NCI-H1092 (cell line): ENCODE data around the gene FAM20C.
"Not testable (repeated sequence)": the region's sequence is repeated elsewhere in the genome, so short reads cannot be mapped to it uniquely, and the experiment has no call there.

Source experiments
- DNase-seq: peaks from one replicate; lab custom pipeline; 2025; lab: John Stamatoyannopoulos, UW

The FAM20C gene

DNA sequence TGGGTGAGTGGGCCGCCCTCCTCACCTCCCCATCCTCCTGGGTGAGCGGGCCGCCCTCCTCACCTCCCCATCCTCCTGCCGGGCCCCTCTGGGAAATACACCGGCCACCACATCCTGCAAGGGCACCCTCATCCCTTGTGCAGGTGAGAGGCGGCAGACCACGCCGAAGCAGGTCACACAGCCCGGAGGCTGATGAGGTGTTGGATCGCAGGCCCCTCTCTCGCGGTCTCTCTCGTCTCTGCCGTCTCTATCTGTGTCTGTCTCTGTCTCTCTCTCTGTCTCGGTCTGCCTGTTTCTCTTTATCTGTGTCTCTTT is 66.8 kb downstream of the FAM20C start:
- DNase-seq = no peak

GRCh38 chr7:259751-260405 is 67.5 kb downstream of the FAM20C start:
- DNase-seq = no peak

DNA sequence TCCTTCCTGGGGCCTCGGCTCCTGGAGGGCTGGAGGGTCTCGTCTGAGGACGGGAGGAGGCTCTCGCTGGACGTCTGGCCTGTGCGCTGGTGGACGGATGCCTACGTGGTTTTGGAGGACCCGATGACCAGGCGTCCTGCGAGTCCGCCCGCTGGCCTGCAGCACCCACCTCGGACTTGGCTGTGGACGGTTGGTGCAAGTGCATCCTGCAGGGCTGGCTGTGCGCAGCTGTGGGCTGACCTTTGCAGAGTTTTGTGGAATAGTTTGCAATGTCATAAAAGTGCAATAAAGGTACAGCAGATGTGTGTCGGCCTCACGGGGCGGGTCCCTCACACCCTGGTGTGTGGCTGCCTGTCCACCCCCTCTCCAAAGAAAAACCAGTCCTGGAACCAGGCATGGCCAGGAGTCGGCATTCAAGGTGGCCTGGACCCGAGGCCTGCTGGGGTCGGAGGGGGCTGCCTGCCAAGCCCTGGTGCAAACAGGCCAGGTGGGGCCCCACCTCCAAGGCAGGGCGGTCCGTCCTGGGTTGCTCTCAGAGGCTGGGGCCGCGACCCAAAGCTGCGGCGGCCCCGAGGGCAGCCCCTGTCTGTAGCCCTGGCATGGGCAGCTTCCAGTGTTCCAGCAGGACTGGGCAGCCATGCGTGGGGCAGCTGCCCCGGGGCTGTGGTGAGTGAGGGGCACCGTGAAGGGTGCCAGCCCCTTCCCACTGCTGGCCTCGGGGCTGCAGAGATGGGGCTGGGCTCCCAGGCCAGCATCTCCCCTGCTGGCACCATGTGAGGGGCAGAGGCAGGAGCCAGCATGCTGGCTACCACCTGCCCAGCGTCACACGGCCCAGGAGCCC is 68.3 kb downstream of the FAM20C start:
- DNase-seq = no peak

GRCh38 chr7:261341-262250 is 69.2 kb downstream of the FAM20C start:
- no peak for DNase-seq

GRCh38 chr7:262251-262572 is 69.8 kb downstream of the FAM20C start:
- no peak for DNase-seq

DNA sequence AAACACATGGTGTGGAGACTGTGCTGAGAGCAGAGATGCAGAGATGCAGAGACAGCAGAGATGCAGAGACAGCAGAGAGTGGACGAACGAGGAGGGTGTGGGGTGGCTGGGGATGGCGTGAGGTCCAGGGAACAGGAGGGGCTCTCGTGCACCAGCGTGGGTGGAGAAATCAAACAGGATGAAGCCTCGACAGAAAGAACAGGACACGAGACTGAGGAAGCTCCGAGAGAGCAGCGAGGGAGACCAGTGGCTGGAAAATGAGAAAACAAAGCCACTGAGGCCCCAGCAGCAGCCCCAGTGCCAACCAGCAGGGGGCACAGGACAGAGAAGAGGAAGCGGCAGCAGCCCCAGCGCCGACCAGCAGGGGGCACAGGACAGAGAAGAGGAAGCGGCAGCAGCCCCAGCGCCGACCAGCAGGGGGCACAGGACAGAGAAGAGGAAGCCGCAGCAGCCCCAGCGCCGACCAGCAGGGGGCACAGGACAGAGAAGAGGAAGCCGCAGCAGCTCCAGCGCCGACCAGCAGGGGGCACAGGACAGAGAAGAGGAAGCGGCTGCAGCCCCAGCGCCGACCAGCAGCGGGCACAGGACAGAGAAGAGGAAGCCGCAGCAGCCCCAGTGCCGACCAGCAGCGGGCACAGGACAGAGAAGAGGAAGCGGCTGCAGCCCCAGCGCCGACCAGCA is 70.4 kb downstream of the FAM20C start:
- DNase-seq = not testable (repeated sequence)

DNA sequence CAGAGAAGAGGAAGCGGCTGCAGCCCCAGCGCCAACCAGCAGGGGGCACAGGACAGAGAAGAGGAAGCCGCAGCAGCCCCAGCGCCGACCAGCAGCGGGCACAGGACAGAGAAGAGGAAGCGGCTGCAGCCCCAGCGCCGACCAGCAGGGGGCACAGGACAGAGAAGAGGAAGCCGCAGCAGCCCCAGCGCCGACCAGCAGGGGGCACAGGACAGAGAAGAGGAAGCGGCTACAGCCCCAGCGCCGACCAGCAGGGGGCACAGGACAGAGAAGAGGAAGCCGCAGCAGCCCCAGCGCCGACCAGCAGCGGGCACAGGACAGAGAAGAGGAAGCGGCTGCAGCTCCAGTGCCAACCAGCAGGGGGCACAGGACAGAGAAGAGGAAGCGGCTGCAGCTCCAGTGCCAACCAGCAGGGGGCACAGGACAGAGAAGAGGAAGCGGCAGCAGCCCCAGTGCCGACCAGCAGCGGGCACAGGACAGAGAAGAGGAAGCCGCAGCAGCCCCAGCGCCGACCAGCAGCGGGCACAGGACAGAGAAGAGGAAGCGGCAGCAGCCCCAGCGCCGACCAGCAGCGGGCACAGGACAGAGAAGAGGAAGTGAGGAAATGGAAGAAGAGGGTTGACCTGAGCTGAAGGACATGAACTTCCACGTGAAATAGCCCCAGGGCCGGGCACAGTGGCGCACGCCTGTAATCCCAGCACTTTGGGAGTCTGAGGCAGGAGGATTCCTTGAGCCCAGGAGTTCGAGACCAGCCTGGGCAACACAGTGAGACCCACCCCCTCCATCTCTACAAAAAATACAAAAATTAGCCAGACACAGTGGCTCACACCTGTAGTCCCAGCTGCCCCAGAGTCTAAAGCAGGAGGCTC is 71.3 kb downstream of the FAM20C start:
- DNase-seq = not testable (repeated sequence)

DNA sequence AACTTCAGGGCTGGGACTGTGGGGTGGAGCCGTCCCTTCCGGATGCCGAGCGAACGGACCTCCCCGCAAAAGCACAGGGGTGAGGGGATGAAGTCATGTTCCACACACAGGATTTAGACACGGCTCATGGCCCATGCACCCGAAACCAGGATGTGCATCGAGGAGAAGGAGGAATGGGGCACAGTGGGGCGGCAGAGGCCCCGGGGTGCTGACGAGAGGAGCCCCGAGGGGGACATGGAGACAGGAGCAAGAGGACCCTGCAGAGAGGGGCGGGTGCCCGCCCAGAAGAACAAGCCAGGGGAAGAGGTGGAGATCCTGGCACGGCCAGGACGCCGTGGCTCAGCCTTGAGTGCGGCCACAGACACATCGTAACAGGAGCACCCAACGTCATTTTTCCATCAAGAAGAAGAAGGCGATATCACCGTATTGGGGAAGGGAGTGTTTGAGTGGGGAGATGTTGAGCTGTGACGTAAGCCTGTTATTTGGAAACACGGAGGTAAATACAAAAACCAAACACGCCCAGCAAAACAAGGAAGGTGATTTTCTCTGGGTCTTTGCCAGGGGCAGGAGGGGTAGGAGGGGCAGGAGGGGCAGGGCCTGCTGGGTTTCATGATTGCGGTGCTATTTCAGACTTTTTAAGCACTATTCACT is 72.3 kb downstream of the FAM20C start:
- DNase-seq = peak; percentile 15

DNA sequence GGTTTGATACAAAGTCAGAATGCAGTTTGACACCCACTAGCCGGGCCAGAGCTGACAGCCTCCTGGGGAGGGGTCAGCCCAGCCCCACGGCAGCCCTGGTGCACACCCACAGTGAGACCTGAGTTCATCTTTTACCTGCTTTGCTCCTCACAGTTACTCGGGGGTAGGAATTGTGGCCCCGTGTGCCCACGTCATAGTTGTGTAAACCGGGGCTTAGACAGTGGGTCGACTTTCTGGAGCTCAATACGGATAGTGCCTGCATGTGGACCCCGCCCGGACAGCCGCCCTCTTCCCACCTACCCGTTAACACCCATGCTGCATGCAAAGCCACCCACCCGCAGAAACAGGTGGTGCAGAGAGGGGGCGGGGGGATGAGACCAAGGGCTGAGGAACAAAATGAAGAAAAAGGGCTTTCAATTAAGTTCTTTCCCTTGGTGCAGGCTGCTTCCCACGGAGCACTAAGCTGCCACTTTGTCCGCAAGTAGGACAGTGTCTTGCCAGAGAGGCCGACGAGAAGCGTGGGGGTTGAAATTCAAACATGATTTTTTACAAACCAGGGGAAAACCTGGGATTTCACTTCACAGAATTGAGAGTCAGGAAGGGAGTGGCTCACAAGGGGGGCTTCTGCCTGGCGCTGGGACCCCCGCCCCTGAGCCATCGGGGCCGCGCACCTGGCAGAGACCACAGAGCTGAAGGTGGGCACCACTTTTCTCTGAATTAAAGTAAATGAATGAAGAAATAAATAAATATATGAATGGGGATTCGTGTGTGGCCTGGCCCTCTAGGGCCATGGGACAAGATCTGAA is 73.0 kb downstream of the FAM20C start:
- no peak for DNase-seq

DNA sequence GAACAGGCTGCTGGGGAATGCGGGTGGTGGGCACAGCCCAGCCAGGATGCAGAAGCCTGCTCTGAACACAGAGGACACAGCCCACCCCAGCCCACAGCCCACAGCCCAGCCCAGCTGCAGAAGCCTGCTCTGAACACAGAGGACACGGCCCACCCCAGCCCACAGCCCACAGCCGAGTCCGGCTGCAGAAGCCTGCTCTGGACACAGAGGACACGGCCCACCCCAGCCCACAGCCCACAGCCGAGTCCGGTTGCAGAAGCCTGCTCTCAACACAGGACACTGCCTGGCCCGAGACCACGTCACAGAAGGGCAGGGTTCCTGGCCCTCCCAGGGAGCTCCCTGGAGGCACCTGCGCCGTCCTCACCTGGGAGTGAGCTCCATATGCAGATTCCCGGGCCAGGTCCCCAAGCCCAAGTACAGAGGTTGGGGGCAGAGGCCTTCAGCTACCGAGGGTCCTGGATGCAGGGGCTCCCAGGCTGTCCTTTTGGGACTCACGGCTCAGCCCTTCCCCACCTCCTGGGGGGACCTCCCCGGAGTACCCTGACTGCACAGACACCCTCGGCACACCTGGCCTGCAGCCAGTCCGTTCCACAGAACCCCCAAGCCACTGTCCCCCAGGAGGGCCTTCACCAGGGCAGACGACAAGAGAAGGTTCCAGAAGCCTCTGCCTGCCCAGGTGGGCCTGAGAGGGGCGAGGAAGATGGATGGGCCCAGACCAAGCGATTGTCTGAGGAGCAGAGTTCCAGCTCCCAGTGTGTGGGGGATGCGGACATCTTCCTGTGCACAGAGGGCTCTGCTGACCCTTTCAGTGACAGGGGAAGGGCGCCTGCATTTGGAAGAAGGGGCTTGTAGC is 73.9 kb downstream of the FAM20C start:
- no peak for DNase-seq

DNA sequence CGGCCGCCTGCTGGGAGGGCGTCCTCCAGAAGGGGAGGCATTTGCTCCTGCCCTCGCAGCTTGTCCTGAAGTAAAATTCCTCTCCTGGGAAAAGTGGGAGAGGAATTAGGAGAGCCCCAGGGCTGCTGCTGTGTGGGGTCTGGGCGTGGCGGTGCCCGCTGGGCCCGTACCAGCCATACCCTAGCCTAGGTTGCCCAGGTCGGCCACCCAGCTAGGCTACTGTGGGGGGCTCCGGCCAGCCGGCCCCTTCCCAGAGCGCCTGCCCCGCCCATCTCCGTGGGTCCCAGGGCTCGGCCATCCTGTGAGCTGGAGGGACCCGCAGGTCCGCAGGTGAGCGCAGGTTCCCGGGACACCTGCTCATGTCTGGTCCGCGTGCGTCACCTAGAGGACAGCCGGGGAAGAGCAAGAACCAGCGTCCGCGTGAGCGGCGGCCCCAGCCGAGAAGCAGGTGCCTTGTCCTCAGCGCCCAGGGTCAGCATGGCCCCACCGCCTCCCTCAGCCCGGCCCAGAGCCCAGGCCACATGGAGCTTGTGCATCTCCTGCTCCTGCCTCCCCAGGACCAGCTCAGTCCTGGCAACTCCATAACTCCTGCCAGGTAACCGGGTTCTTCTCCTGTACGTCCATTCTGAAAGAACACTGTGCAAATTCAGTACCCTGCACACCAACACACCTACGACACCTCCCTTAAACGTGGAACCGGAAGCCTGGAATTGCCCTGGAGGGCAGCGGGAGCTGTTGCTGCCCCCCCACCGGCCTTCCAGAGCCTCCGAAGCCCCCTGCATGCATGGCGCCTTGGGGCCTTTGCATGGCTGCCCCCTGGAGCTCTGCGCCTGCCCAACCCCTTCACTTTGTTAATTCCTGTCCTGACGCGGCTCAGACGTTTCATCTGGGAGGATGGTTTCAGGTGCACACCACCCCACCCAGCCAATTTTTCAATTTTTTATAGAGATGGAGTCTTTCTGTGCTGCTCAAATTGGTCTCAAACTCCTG is 74.8 kb downstream of the FAM20C start:
- DNase-seq = peak; percentile 29

GRCh38 chr7:268991-269390 is 76.6 kb downstream of the FAM20C start:
- DNase-seq = no peak

GRCh38 chr7:269721-270120 is 77.3 kb downstream of the FAM20C start:
- no peak for DNase-seq

- DNase-seq = no peak
These were observed 78.1 kb downstream of the FAM20C start for GRCh38 chr7:270351-270983.

GRCh38 chr7:271266-272107 is 79.1 kb downstream of the FAM20C start:
- DNase-seq = no peak

GRCh38 chr7:272108-272615 is 79.8 kb downstream of the FAM20C start:
- no peak for DNase-seq
